Activated T-cell treated with anti-CD3 and anti-CD28 coated beads for 4 hours (primary cell): Measurements from ENCODE around the gene NEDD4L.

Source experiments
- DNase-seq: peaks from one replicate; pipeline ENCODE4 v3.0.0-alpha.2; 2020

The NEDD4L gene

GRCh38 chr18:58303363-58303762 is 259.3 kb downstream of the NEDD4L start:
- no peak for DNase-seq

GRCh38 chr18:58305792-58306191 is 261.8 kb downstream of the NEDD4L start:
- no peak for DNase-seq

- DNase-seq = no peak
These were observed 263.4 kb downstream of the NEDD4L start for GRCh38 chr18:58307441-58307840.

GRCh38 chr18:58308463-58308862 is 264.4 kb downstream of the NEDD4L start:
- no peak for DNase-seq

GRCh38 chr18:58309099-58309498 is 265.1 kb downstream of the NEDD4L start:
- no peak for DNase-seq

GRCh38 chr18:58309610-58310239 is 265.7 kb downstream of the NEDD4L start:
- no peak for DNase-seq

- DNase-seq = peak; percentile 24
These were observed 266.5 kb downstream of the NEDD4L start for GRCh38 chr18:58310517-58310916.

- no peak for DNase-seq
These were observed 267.4 kb downstream of the NEDD4L start for GRCh38 chr18:58311390-58311789.

- DNase-seq = no peak
These were observed 269.5 kb downstream of the NEDD4L start for GRCh38 chr18:58313491-58314032.

GRCh38 chr18:58314284-58314683 is 270.3 kb downstream of the NEDD4L start:
- DNase-seq = no peak

- DNase-seq = no peak
These were observed 271.0 kb downstream of the NEDD4L start for GRCh38 chr18:58315041-58315440.

GRCh38 chr18:58315739-58316215 is 271.8 kb downstream of the NEDD4L start:
- DNase-seq = no peak

GRCh38 chr18:58316396-58317342 is 272.6 kb downstream of the NEDD4L start:
- DNase-seq = no peak

- no peak for DNase-seq
These were observed 275.7 kb downstream of the NEDD4L start for GRCh38 chr18:58319719-58320118.

GRCh38 chr18:58320907-58321561 is 277.0 kb downstream of the NEDD4L start:
- DNase-seq = no peak

GRCh38 chr18:58321986-58322385 is 278.0 kb downstream of the NEDD4L start:
- DNase-seq = peak; percentile 23

- DNase-seq = no peak
These were observed 278.4 kb downstream of the NEDD4L start for GRCh38 chr18:58322464-58322863.

- no peak for DNase-seq
These were observed 280.1 kb downstream of the NEDD4L start for GRCh38 chr18:58323866-58324762.

GRCh38 chr18:58324824-58325480 is 280.9 kb downstream of the NEDD4L start:
- DNase-seq = no peak

- DNase-seq = no peak
These were observed 281.5 kb downstream of the NEDD4L start for GRCh38 chr18:58325494-58325893.

GRCh38 chr18:58334061-58334460 is 290.0 kb downstream of the NEDD4L start:
- DNase-seq = no peak

- no peak for DNase-seq
These were observed 291.2 kb downstream of the NEDD4L start for GRCh38 chr18:58335223-58335622.
